Stimulated activated CD8-positive, alpha-beta memory T cell treated with anti-CD3 and anti-CD28 coated beads, Interleukin-7, amount 100 ng/mL, for 48 hours (primary cell): ENCODE results near the gene OR2G6.
"Not testable (repeated sequence)": the region's sequence is repeated elsewhere in the genome, so short reads cannot be mapped to it uniquely, and the experiment has no call there.

ENCODE experiments used
- DNase-seq, 2 donors: peaks; one replicate each; pipeline ENCODE4 v3.0.0-alpha.2; 2020; ENCODE audit warnings: low read depth in 1 of 2; ENCODE audit errors: extremely low read depth in 1 of 2

OR2G6 gene

GRCh38 chr1:248507773-248508172, at the start of gene OR2G6:
TSS of gene OR2G6 (plus strand) at chr1:248508073. CDS start at chr1:248521647, 13,574 bp downstream.
- not testable (repeated sequence) for DNase-seq

GRCh38 chr1:248459117-248459516, 48.8 kb upstream of the OR2G6 start:
- not testable (repeated sequence) for DNase-seq

GRCh38 chr1:248471154-248471553, 36.7 kb upstream of the OR2G6 start:
- DNase-seq: no peak

- DNase-seq: not testable (repeated sequence)
Measured at GRCh38 chr1:248472111-248472510, 35.8 kb upstream of the OR2G6 start.

DNA sequence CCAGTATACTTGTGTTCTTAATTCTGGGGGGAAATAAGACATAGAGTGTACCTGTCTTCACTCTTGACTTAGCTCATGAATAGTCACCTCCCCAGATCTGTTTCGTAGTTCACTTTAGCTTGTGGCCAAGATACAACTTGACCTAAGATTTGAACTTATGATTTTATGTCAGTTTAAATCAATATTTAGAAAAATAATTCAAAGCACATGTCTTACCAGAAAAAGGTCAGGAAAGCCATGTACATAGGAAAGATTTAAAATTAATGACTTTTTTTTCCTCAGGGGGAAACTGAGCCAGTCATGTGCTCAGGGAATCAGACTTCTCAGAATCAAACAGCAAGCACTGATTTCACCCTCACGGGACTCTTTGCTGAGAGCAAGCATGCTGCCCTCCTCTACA, 34.8 kb upstream of the OR2G6 start, which contains the start of gene OR2T3:
TSS of gene OR2T3 (plus strand) at position 301 of the 400 bp plus-strand sequence. CDS start at position 301, 0 bp downstream.
- DNase-seq: not testable (repeated sequence)

GRCh38 chr1:248475660-248476059, 32.2 kb upstream of the OR2G6 start:
- not testable (repeated sequence) for DNase-seq

GRCh38 chr1:248481686-248482579, 25.9 kb upstream of the OR2G6 start:
- DNase-seq: not testable (repeated sequence)

DNA sequence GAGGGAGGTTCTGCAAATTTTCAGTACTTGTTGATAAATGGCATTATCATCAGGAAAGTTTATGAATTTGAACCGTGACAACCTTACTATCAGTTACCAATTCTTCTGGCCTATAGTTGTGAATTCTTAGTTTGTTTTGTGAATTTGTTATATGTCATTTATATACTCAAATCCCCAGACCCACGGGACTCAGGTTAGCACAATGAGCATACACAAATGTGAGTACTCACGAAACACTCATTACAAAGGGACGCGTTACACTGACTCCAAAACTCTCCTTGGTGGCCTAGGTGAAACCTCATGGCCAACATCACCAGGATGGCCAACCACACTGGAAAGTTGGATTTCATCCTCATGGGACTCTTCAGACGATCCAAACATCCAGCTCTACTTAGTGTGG, 19.6 kb upstream of the OR2G6 start, which contains the start of gene OR2T5:
TSS of gene OR2T5 (plus strand) at position 301 of the 400 bp plus-strand sequence. CDS start at position 301, 0 bp downstream.
- DNase-seq: not testable (repeated sequence)

- DNase-seq: not testable (repeated sequence)
Measured at GRCh38 chr1:248496661-248497060, 11.2 kb upstream of the OR2G6 start.

- not testable (repeated sequence) for DNase-seq
Measured at GRCh38 chr1:248500305-248501035, 7.4 kb upstream of the OR2G6 start.

DNA sequence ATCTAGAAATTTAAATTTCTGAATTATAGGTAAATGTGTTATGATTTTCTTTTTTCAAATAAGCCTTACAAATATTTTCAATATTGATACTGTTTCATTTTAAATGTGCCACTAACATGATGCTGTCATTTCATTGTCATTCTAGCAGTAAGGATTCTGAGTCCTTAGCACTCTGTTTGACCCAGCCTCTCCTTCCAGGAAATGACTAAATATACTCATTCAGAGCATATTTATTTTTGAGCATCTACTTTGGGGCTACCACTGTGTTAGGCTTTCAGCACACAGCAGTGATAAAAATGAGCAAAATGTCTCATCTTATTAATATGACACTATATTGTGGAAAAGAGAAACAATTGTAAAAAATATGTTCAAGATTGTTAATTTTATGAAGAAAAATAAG, 2.3 kb downstream of the OR2G6 start:
- DNase-seq: not testable (repeated sequence)

DNA sequence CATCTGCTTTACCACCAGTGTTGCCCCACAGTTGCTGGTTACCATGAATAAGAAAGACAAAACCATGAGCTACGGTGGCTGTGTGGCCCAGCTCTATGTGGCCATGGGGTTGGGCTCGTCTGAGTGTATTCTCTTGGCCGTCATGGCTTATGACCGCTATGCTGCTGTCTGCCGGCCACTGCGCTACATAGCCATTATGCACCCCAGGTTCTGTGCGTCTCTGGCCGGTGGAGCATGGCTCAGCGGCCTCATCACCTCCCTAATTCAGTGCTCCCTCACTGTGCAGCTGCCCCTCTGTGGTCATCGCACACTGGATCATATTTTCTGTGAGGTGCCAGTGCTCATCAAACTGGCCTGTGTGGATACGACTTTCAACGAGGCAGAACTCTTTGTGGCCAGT, 14.0 kb downstream of the OR2G6 start:
- no peak for DNase-seq

GRCh38 chr1:248537449-248537848, 29.6 kb downstream of the OR2G6 start:
- not testable (repeated sequence) for DNase-seq

DNA sequence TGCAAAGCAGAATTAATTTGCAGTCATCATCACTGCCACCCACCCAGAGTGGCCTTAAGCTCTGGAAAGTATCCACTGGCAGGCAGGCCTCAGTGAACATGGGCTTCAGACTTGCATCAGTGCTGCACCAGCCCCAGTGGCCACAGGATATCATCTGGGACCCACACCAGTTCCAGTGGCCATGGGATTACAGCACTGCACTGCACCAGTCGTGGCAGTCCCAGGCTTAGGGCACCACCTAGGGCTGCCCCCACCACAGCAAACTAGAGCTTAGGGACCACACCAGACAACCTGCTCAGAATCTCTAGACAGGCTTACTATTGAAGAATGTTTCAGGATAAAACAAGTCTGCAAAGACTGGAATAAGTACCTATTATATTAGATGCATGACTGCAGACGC, 39.5 kb downstream of the OR2G6 start:
- DNase-seq: not testable (repeated sequence)

DNA sequence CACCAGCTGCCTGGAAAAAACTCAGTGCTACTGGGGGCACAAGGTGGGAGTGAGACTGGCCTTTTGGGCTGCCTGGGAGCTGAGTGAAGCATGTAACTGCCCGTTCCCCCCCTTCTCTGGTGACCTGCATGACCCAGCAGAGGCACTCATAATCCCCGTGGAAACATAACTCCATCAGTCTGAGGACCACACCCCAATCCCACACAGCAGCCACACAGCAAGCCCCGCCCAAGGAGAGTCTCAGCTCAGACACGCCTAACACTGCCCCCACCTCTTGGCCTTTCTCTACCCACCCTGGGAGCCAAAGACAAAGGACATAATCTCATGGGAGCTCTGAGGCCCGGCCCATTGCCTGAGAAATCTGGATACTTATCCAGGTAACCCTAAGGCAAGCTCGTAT, 43.2 kb downstream of the OR2G6 start:
- DNase-seq: not testable (repeated sequence)

DNA sequence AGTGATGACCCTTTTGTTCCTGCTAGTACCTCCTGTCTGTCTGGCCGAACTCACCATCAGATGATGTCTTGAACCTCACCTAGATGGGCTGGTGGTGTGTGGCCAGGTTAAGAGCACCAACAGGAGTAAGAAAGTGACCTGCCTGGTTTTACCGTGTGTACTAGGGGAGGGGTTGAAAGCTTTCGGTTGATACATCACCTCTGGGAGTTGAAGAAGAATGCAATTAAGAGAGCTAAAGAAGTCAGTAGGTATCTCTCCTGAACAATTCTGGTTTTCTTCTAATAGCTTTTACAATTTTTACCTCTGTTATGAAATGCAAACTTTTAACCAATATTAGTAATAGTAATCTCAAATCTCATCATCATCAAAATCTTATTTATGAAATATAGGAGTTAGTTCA, 54.8 kb downstream of the OR2G6 start, which contains the start of gene OR2T29:
TSS of gene OR2T29 (minus strand) at position 101 of the 400 bp plus-strand sequence. CDS start 3,281 bp downstream, outside the sequence.
- not testable (repeated sequence) for DNase-seq

- not testable (repeated sequence) for DNase-seq
Measured at GRCh38 chr1:248565530-248566373, 57.9 kb downstream of the OR2G6 start.

DNA sequence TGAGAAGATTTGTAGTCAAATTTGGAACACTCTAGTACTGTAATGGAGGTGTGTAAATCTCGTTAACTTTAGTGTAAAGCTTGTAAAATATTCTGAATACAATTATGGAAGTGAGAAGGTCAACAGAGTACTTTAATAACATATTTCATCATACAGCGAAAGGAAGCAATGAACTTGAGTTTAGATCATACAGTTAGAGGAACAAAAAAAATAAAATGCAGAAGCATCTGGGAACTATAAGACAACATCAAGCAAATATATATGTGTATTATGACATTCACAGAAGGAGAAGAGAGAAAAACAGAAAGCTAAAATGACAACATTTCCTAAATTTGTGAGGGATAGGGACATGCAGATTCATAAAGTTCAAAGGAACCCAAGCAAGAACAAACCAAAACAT, 61.2 kb downstream of the OR2G6 start:
- DNase-seq: not testable (repeated sequence)

DNA sequence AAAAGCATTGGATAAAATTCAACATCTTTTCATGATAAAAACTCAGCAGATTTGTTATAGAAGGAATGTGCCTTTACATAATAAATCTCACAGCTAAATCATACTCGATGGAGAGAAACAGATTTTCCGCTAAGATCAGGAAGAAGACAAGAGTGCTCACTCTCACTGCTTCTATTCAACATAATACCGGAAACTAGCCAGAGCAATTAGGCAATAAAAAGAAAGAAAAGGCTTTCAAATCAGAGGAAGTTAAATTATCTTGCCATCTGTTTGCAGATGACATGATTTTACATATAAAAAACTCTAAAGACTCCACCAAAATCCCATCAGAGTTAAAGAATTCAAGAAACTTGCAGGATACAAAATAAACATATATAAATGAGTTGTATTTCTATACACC, 62.9 kb downstream of the OR2G6 start:
- not testable (repeated sequence) for DNase-seq

DNA sequence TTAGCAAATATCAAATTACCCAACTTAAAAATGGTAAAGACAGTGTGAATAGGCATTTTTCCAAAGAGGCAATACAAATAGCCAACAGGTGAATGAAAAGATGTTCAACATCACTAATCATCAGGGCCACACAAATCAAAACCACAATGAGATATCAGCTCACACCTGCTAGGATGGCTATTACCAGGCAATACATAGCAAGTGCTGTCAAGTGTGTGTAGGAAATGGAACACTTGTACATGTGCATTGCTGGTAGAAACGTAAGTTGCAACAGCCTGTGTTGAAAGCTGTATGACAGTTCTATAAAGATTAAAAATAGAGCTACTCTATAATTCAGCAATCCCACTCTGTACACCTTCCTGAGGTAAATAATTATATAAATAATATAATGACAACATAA, 64.2 kb downstream of the OR2G6 start:
- not testable (repeated sequence) for DNase-seq
